ENCODE data around the gene ECE2.

The ECE2 gene

DNA sequence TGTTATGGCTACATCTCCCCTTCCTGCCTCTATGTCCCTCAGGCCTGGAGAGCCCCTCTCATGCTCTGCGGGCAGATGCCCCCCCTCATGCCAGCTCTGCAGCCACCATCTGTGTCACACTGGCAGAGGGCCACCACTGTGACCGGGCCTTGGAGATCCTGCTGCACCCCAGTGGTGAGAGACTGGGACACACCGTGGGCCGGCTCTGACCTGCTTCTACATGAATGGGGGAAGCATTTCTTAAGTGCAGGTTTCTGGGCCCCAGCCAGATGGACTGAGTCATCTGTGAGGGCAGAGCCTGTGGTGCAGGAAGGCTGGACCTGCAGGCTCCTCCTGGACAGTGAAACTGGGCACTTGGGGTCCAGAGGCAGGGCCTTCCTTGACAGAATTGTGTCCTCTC lies 41.6 kb upstream of the ECE2 start:
- no peak overlapping the region for H2AFZ ChIP-seq (ENCODE audit: low read depth)
- H3K4me3 ChIP-seq (IDR thresholded peaks at IDR 0.05; ENCODE audit: insufficient read depth, low read depth, low read length): no peak overlapping the region
- no peaks in the 10 kb centered on the region for H4K20me1 ChIP-seq (ENCODE audit: insufficient read depth)
- H3K79me2 ChIP-seq (ENCODE audit: insufficient read depth, low read depth): no peaks in the 10 kb centered on the region
- peaks cover 26% of the 10 kb centered on the region for H3K27me3 ChIP-seq (ENCODE audit: insufficient read depth, low read depth)
- H3K9ac ChIP-seq: no peak overlapping the region
- H3K4me1 ChIP-seq (ENCODE audit: low read depth, poor library complexity, severe bottlenecking): no peaks in the 10 kb centered on the region
- TF ChIP-seq, protein P1, sequence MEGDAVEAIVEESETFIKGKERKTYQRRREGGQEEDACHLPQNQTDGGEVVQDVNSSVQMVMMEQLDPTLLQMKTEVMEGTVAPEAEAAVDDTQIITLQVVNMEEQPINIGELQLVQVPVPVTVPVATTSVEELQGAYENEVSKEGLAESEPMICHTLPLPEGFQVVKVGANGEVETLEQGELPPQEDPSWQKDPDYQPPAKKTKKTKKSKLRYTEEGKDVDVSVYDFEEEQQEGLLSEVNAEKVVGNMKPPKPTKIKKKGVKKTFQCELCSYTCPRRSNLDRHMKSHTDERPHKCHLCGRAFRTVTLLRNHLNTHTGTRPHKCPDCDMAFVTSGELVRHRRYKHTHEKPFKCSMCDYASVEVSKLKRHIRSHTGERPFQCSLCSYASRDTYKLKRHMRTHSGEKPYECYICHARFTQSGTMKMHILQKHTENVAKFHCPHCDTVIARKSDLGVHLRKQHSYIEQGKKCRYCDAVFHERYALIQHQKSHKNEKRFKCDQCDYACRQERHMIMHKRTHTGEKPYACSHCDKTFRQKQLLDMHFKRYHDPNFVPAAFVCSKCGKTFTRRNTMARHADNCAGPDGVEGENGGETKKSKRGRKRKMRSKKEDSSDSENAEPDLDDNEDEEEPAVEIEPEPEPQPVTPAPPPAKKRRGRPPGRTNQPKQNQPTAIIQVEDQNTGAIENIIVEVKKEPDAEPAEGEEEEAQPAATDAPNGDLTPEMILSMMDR (conservative IDR thresholded peaks at IDR 0.05; ENCODE audit: low read depth, low read length): no peak
- H3K4me2 ChIP-seq: no peak overlapping the region
- no peaks in the 10 kb centered on the region for H3K36me3 ChIP-seq (ENCODE audit: insufficient read depth)
- no peak overlapping the region for H3K27ac ChIP-seq

DNA sequence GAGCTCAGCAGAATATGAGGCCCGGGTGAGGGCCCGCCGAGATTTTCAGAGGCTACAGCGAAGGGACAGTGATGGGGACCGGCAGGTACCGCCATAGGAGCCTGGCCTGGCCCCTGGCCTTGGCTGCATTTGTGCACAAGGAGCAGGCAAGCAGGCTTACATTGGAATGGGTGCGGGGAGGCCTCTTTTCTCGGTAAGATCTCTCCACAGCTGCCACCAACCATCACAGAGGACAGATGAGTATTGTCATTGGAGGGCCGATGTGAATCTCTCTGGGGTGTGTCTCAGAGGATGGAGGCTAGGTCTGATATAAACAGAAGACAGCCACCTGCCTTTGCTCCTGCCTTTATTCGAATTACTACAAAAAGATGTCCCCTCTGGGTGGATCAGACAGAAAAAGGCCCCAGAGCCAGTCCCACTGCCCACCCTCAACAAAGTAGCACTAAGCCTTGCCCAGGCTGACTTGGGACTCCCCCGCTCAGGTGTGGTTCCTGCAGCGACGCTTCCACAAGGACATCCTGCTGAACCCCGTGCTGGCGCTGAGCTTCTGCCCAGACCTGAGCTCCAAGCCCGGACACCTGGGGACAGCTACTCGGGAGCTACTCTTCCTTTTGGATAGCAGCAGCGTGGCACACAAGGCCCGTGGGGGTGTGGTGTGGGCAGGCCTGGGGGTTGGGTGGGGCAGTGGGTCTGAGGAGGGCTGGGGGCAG lies 41.0 kb upstream of the ECE2 start:
- Histone ChIP-seq H3K4me2 (no peak overlapping the region), H3K36me3 (ENCODE audit: insufficient read depth) (no peaks in the 10 kb centered on the region), H3K4me3 (IDR thresholded peaks at IDR 0.05; ENCODE audit: insufficient read depth, low read depth, low read length) (no peak overlapping the region), H3K79me2 (ENCODE audit: insufficient read depth, low read depth) (no peaks in the 10 kb centered on the region), H2AFZ (ENCODE audit: low read depth) (no peak overlapping the region), H3K27me3 (ENCODE audit: insufficient read depth, low read depth) (peaks cover 23% of the 10 kb centered on the region), H3K27ac (no peak overlapping the region), H3K9ac (no peak overlapping the region), H4K20me1 (ENCODE audit: insufficient read depth) (no peaks in the 10 kb centered on the region), H3K4me1 (ENCODE audit: low read depth, poor library complexity, severe bottlenecking) (no peaks in the 10 kb centered on the region)
- TF ChIP-seq, protein P1 (conservative IDR thresholded peaks at IDR 0.05; ENCODE audit: low read depth, low read length): no peak

DNA sequence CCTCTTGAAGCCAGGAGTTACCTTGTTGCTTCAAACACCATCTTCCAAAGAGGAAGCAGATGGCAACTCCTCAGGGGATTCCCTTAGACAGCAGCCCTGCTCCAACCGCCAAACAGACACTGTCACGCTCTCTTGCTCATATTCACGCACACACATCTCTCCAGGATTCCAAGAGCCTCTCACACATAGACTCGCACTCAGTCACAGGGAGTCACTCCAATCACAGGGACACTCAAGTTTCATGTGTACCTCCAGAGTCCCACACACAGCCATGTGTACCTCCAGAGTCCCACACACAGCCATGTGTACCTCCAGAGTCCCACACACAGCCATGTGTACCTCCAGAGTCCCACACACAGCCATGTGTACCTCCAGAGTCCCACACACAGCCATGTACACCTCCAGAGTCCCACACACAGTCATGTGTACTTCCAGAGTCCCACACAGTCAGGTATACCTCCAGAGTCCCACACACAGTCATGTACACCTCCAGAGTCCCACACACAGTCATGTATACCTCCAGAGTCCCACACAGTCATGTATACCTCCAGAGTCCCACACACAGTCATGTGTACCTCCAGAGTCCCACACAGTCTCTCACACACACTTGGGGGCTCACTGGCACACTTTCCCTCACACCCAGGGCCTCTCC lies 40.3 kb upstream of the ECE2 start:
- Histone ChIP-seq H3K4me1 (ENCODE audit: low read depth, poor library complexity, severe bottlenecking) (no peaks in the 10 kb centered on the region), H3K4me3 (IDR thresholded peaks at IDR 0.05; ENCODE audit: insufficient read depth, low read depth, low read length) (no peak overlapping the region), H3K36me3 (ENCODE audit: insufficient read depth) (no peaks in the 10 kb centered on the region), H3K9ac (no peak overlapping the region), H3K27ac (no peak overlapping the region), H3K27me3 (ENCODE audit: insufficient read depth, low read depth) (peaks cover 21% of the 10 kb centered on the region; the same call in 1 of the 2 replicates), H2AFZ (ENCODE audit: low read depth) (no peak overlapping the region), H3K4me2 (no peak overlapping the region), H3K79me2 (ENCODE audit: insufficient read depth, low read depth) (no peaks in the 10 kb centered on the region), H4K20me1 (ENCODE audit: insufficient read depth) (no peaks in the 10 kb centered on the region)
- TF ChIP-seq, protein P1 (conservative IDR thresholded peaks at IDR 0.05; ENCODE audit: low read depth, low read length): no peak

DNA sequence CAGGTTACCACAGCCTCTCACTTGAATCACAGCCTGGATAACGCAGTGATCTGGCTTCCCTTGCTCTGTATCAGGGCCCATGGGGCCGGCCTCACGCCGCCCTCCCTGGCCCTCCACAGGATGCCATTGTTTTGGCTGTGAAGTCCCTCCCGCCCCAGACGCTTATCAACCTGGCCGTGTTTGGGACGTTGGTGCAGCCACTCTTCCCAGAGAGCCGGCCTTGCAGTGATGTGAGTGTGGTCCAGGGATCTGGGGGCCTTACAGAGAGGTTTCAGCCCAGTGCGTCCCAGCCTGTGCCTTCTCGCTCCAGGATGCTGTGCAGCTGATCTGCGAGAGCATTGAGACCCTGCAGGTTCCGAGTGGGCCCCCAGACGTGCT lies 39.8 kb upstream of the ECE2 start:
- no peak overlapping the region for H3K9ac ChIP-seq

More for the DNA sequence above, 39.8 kb upstream of the ECE2 start:
- H3K27ac ChIP-seq: no peak overlapping the region
- no peaks in the 10 kb centered on the region for H3K36me3 ChIP-seq (ENCODE audit: insufficient read depth)
- no peaks in the 10 kb centered on the region for H3K79me2 ChIP-seq (ENCODE audit: insufficient read depth, low read depth)
- H2AFZ ChIP-seq (ENCODE audit: low read depth): no peak overlapping the region
- TF ChIP-seq, protein P1 (conservative IDR thresholded peaks at IDR 0.05; ENCODE audit: low read depth, low read length): no peak
- peaks cover 18% of the 10 kb centered on the region; the same call in 1 of the 2 replicates for H3K27me3 ChIP-seq (ENCODE audit: insufficient read depth, low read depth)
- no peaks in the 10 kb centered on the region for H3K4me1 ChIP-seq (ENCODE audit: low read depth, poor library complexity, severe bottlenecking)
- H3K4me3 ChIP-seq (IDR thresholded peaks at IDR 0.05; ENCODE audit: insufficient read depth, low read depth, low read length): no peak overlapping the region
- H4K20me1 ChIP-seq (ENCODE audit: insufficient read depth): no peaks in the 10 kb centered on the region
- no peak overlapping the region for H3K4me2 ChIP-seq

Measured in KMS-11 (cell line).